OCI-LY3 (cell line): ENCODE results near the gene EEF2.

Source experiments
- H2AFZ ChIP-seq: fragments of 200-600, 300-600 bp; shearing (Covaris generic); 2 replicates; pipeline ENCODE4 v1.6.0; 2014; ENCODE audit warnings: antibody characterized with exemption, low read depth, low read length
- H3K27ac ChIP-seq: fragments of 200-600, 300-600 bp; sonication (generic); 2 replicates; pipeline ENCODE4 v1.5.1; 2014; ENCODE audit warnings: mild to moderate bottlenecking, low read length, moderate library complexity, mixed read lengths
- H3K27me3 ChIP-seq: fragments of 200-600, 300-600 bp; sonication (generic); 2 replicates; pipeline ENCODE4 v1.6.1; 2014; ENCODE audit warnings: low read depth, low read length, mixed read lengths
- H3K36me3 ChIP-seq: fragments of 200-600, 300-600 bp; sonication (generic); replicated peaks from 2 replicates; pipeline ENCODE3; 2014; ENCODE audit warnings: low read depth, low read length, mixed read lengths
- H3K4me1 ChIP-seq: fragments of 300-600, 200-600 bp; sonication (generic); 2 replicates; pipeline ENCODE4 v1.6.1; 2014; ENCODE audit warnings: low read length, mixed read lengths
- H3K4me2 ChIP-seq: fragments of 200-600, 300-600 bp; sonication (generic); 2 replicates; pipeline ENCODE4 v1.6.1; 2014; ENCODE audit warnings: low read length, mixed read lengths
- H3K4me3 ChIP-seq: fragments of 300-600, 200-600 bp; sonication (generic); 2 replicates; pipeline ENCODE4 v1.5.1; 2014; ENCODE audit warnings: antibody characterized with exemption, mild to moderate bottlenecking, low read length, moderate library complexity
- H3K79me2 ChIP-seq: fragments of 300-600, 200-600 bp; shearing (Covaris generic); 2 replicates; pipeline ENCODE4 v1.6.1; 2014; ENCODE audit warnings: mild to moderate bottlenecking, low read length, mixed read lengths
- H3K9ac ChIP-seq: fragments of 300-600, 200-600 bp; shearing (Covaris generic); 2 replicates; pipeline ENCODE4 v1.6.0; 2014; ENCODE audit warnings: mild to moderate bottlenecking, low read length, moderate library complexity
- H3K9me3 ChIP-seq: fragments of 200-600, 300-600 bp; shearing (Covaris generic); 2 replicates; pipeline ENCODE4 v1.6.1; 2014; ENCODE audit warnings: low read length, mixed read lengths; ENCODE audit not compliant: insufficient read depth
- H4K20me1 ChIP-seq: fragments of 200-600, 300-600 bp; sonication (generic); 2 replicates; pipeline ENCODE4 v1.6.1; 2016; ENCODE audit warnings: low read length, mixed read lengths; ENCODE audit not compliant: insufficient read depth
- EZH2phosphoT487 ChIP-seq: fragments of 200-600 bp; shearing (Covaris generic); IDR thresholded peaks from 2 replicates; pipeline ENCODE4 v1.6.1; 2018; ENCODE audit warnings: antibody characterized with exemption, mixed run types, low read depth
- TF ChIP-seq, protein P1 (sequence below): fragments of 200-600, 300-600 bp; sonication (generic); IDR thresholded peaks from 2 replicates; pipeline ENCODE4 v1.5.1; 2014; ENCODE audit warnings: antibody characterized with exemption, low read length, low read depth

Gene EEF2

DNA sequence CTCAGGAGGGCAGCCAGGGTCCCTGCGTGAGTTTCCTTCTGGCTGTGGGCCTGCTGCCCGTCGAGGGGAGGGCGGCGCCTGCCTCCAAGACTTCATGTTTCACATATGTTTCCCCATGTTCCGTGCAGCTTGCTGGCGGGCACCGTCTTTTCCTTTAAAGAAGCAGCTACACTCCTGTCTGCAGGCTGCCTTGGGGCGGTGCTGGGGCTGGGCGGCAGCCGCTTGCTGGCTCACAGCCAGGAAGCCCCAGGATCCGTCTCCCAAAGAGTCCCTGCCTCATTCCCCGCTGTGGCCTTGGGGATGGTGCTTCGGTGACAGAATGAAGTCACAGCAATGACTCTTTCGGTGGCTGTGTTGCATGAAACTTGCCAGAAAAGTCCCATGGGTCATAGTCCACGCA lies 47.2 kb upstream of the EEF2 start:
- H2AFZ ChIP-seq, result no peak overlapping the region
- no peaks in the 10 kb centered on the region for H3K4me1 ChIP-seq
- peaks cover 32% of the 10 kb centered on the region for H3K36me3 ChIP-seq
- no peaks in the 10 kb centered on the region for H3K9me3 ChIP-seq
- H3K79me2 ChIP-seq, result no peaks in the 10 kb centered on the region
- H3K4me3 ChIP-seq, result no peak overlapping the region
- H3K9ac ChIP-seq, result no peak overlapping the region
- H4K20me1 ChIP-seq, result no peaks in the 10 kb centered on the region; the same call in 1 of the 2 replicates
- no peak overlapping the region for H3K4me2 ChIP-seq
- TF ChIP-seq, protein P1, sequence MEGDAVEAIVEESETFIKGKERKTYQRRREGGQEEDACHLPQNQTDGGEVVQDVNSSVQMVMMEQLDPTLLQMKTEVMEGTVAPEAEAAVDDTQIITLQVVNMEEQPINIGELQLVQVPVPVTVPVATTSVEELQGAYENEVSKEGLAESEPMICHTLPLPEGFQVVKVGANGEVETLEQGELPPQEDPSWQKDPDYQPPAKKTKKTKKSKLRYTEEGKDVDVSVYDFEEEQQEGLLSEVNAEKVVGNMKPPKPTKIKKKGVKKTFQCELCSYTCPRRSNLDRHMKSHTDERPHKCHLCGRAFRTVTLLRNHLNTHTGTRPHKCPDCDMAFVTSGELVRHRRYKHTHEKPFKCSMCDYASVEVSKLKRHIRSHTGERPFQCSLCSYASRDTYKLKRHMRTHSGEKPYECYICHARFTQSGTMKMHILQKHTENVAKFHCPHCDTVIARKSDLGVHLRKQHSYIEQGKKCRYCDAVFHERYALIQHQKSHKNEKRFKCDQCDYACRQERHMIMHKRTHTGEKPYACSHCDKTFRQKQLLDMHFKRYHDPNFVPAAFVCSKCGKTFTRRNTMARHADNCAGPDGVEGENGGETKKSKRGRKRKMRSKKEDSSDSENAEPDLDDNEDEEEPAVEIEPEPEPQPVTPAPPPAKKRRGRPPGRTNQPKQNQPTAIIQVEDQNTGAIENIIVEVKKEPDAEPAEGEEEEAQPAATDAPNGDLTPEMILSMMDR, result no peak
- no peak for TF ChIP-seq EZH2phosphoT487
- H3K27ac ChIP-seq, result no peak overlapping the region
- H3K27me3 ChIP-seq, result no peaks in the 10 kb centered on the region

DNA sequence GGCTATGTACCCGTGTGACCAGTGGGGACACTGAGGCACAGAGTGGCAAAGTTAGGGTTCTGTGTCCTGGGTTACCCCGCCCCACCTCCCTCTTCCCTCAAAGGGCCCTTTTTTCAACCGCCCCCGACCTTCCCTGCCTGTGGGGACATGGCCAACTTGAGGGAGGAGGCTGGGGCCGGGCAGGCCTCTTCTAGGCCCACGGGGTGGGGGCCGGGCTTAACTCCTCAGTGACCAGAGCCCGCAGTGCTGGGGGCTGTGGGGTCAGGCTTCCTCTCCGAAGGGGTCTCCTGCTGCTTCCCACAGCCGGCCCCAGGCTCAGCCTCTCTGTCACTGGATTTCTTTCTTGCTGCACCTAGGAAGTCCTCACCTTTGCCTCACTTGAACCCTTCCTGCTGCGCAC lies 46.2 kb upstream of the EEF2 start:
- TF ChIP-seq EZH2phosphoT487, result no peak
- TF ChIP-seq, protein P1, result no peak
- H3K27me3 ChIP-seq, result no peaks in the 10 kb centered on the region
- H2AFZ ChIP-seq, result no peak overlapping the region
- no peak overlapping the region for H3K27ac ChIP-seq
- H3K9me3 ChIP-seq, result no peaks in the 10 kb centered on the region
- H4K20me1 ChIP-seq, result no peaks in the 10 kb centered on the region
- H3K36me3 ChIP-seq, result peaks cover 23% of the 10 kb centered on the region
- no peak overlapping the region for H3K4me3 ChIP-seq
- H3K4me1 ChIP-seq, result no peaks in the 10 kb centered on the region
- no peaks in the 10 kb centered on the region for H3K79me2 ChIP-seq
- no peak overlapping the region for H3K4me2 ChIP-seq
- no peak overlapping the region for H3K9ac ChIP-seq

DNA sequence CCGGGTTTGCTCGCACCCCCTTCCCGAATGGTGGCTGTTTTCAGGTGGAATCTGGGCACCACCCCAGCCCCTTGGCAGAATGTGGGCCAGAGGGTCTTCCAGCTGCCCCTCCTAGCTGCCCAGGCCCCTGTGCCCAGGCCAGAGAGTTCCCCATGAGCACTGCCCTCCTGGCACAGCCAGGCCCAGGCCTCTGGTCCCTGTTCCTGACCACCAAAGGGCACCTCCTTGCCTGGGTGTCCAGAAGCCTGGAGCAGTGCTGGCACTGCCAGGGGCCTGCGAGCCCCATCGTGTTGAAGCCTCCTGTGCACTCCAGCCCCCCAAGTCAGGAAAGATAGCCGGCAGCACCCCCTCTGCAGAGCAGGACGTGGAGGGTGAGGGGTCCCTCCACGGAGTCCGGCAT lies 45.7 kb upstream of the EEF2 start:
- Histone ChIP-seq H3K79me2 (no peaks in the 10 kb centered on the region), H3K9ac (no peak overlapping the region), H3K4me3 (no peak overlapping the region), H3K4me2 (no peak overlapping the region), H3K27me3 (no peaks in the 10 kb centered on the region), H3K9me3 (no peaks in the 10 kb centered on the region), H3K4me1 (no peaks in the 10 kb centered on the region), H2AFZ (no peak overlapping the region), H3K36me3 (peaks cover 24% of the 10 kb centered on the region), H4K20me1 (no peaks in the 10 kb centered on the region), H3K27ac (no peak overlapping the region)
- TF ChIP-seq, protein P1, result no peak
- no peak for TF ChIP-seq EZH2phosphoT487

GRCh38 chr19:4030552-4030951 lies 45.3 kb upstream of the EEF2 start:
- peaks cover 22% of the 10 kb centered on the region for H3K36me3 ChIP-seq
- TF ChIP-seq, protein P1, result no peak
- TF ChIP-seq EZH2phosphoT487, result no peak
- no peaks in the 10 kb centered on the region for H3K4me1 ChIP-seq

More at GRCh38 chr19:4030552-4030951, 45.3 kb upstream of the EEF2 start:
- no peak overlapping the region for H3K4me2 ChIP-seq
- no peaks in the 10 kb centered on the region for H3K27me3 ChIP-seq
- no peak overlapping the region for H3K27ac ChIP-seq
- H3K9me3 ChIP-seq, result no peaks in the 10 kb centered on the region
- no peaks in the 10 kb centered on the region for H3K79me2 ChIP-seq
- H2AFZ ChIP-seq, result no peak overlapping the region
- H3K9ac ChIP-seq, result no peak overlapping the region
- no peaks in the 10 kb centered on the region for H4K20me1 ChIP-seq
- no peak overlapping the region for H3K4me3 ChIP-seq
